HL-60 (cell line): ENCODE results near the gene SMG6.
A peak's percentile ranks its signal among the peaks of the same experiment; 100 is the strongest.
"Not testable (repeated sequence)": the region's sequence is repeated elsewhere in the genome, so short reads cannot be mapped to it uniquely, and the experiment has no call there.

ENCODE experiments used
- DNase-seq, 2 experiments: peaks; one replicate each; pipeline ENCODE4 v3.0.0-alpha.2; 2010 to 2020; ENCODE audit warnings: low read depth in 1 of 2, low spot score in 1 of 2
- H3K27ac ChIP-seq: fragments of 250-450 bp; sonication (Bioruptor Pico); replicated peaks from 2 replicates; pipeline ENCODE4 v1.5.1; 2020; ENCODE audit warnings: mild to moderate bottlenecking, moderate library complexity
- H3K27me3 ChIP-seq: fragments of 250-450 bp; sonication (Bioruptor Pico); 2 replicates; pipeline ENCODE4 v1.5.1; 2021; ENCODE audit warnings: mild to moderate bottlenecking, moderate library complexity; ENCODE audit not compliant: insufficient read depth, poor library complexity, severe bottlenecking
- H3K4me3 ChIP-seq: replicated peaks from 2 replicates; pipeline ENCODE4 v1.5.1; 2011; ENCODE audit warnings: mild to moderate bottlenecking, control low read depth, low read length; ENCODE audit not compliant: insufficient read depth
- CTCF ChIP-seq: IDR thresholded peaks from one replicate; pipeline ENCODE4 v1.5.1; 2011; ENCODE audit warnings: low read length, control low read depth, inconsistent platforms; ENCODE audit not compliant: insufficient read depth
- GABPA ChIP-seq: IDR thresholded peaks from 2 replicates; pipeline ENCODE4 v1.6.1; 2012; ENCODE audit warnings: low read depth
- POLR2AphosphoS5 ChIP-seq: IDR thresholded peaks from 2 replicates; pipeline ENCODE4 v1.6.1; 2012; ENCODE audit warnings: low read depth
- REST ChIP-seq: IDR thresholded peaks from 2 replicates; pipeline ENCODE4 v1.6.1; 2012; ENCODE audit warnings: low read depth; ENCODE audit not compliant: insufficient replicate concordance
- SPI1 ChIP-seq: IDR thresholded peaks from 2 replicates; pipeline ENCODE4 v1.6.1; 2012; ENCODE audit warnings: low read depth, mild to moderate bottlenecking, borderline replicate concordance

Gene SMG6

GRCh38 chr17:2259769-2260536 lies 43.6 kb downstream of the SMG6 start:
- Histone ChIP-seq H3K27me3 (no peaks in the 10 kb centered on the region), H3K4me3 (no peak overlapping the region), H3K27ac (no peak overlapping the region)
- TF ChIP-seq GABPA (no peak), SPI1 (no peak), REST (no peak), CTCF (no peak), POLR2AphosphoS5 (no peak)
- peak in 1 of 2 experiments; percentile 11 for DNase-seq

- not testable (repeated sequence) for DNase-seq, H3K27ac ChIP-seq, H3K27me3 ChIP-seq, H3K4me3 ChIP-seq
These were observed 44.8 kb downstream of the SMG6 start for GRCh38 chr17:2258830-2259229.

- no peak overlapping the region for H3K4me3 ChIP-seq
- H3K27me3 ChIP-seq, result no peaks in the 10 kb centered on the region
- H3K27ac ChIP-seq, result no peak overlapping the region
- TF ChIP-seq REST (no peak), GABPA (no peak), CTCF (no peak), SPI1 (no peak), POLR2AphosphoS5 (no peak)
- DNase-seq, result no peak
These were observed 49.7 kb downstream of the SMG6 start for GRCh38 chr17:2253768-2254406.

GRCh38 chr17:2253362-2253761 lies 50.2 kb downstream of the SMG6 start:
- TF ChIP-seq REST (no peak), GABPA (no peak), SPI1 (no peak), CTCF (no peak), POLR2AphosphoS5 (no peak)
- no peak for DNase-seq
- no peak overlapping the region for H3K27ac ChIP-seq
- H3K27me3 ChIP-seq, result no peaks in the 10 kb centered on the region
- no peak overlapping the region for H3K4me3 ChIP-seq
